HG02870 (cell line): ENCODE measurements around the gene ZNF567.
"Not testable (repeated sequence)": the region's sequence is repeated elsewhere in the genome, so short reads cannot be mapped to it uniquely, and the experiment has no call there.

ENCODE experiments used
- ATAC-seq: cut with Tn5 transposase; IDR thresholded peaks from one replicate; pipeline ENCODE4 v1.9.1; 2021; ENCODE audit warnings: mild to moderate bottlenecking, moderate library complexity; ENCODE audit not compliant: unreplicated experiment

ZNF567 gene

DNA sequence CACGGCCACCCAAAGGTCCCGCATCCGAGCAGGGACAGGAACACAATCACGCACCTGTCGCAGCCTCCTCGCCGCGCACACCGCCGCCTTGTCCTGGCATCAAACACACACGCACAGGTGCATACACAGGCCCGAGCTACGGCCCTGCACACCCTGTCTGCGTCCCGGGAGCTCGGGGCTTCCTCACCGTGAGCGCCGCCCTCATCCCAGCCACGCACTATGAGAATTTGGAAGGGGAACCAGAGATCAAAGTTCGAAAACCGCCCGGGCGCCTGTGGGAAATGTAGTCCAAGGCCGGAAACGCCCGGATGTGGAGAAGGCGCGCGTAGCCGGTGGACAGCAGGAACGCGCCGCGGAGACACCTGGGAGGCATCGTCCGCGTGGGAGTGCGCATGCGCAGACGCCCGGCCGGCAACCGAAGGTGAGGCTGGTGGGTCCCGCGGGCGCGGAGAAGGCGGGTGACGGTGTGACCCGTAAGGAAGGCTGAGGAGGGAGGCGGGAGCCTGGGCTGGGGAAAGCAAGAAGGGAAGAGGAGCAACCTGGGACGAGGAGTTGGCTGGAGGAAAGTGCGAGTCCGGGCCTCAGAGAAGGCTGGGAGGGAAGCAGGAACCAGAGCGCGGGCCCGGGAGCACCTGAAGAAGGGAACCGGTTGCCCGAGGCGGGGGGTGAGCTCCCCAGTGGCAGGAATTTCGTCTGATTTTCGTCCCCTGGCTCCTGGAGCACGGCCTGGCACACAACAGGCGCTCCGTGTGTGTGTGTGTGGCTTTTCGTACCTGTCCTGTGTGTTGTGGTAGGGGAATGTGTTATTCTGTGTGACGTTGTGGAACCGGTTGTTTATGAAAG, at the start of gene ZNF567:
Gene ZNF567 (plus strand): TSS at position 399 of the 843 bp plus-strand sequence. CDS start 7,256 bp downstream, outside the sequence.
- peak; percentile 92 for ATAC-seq

DNA sequence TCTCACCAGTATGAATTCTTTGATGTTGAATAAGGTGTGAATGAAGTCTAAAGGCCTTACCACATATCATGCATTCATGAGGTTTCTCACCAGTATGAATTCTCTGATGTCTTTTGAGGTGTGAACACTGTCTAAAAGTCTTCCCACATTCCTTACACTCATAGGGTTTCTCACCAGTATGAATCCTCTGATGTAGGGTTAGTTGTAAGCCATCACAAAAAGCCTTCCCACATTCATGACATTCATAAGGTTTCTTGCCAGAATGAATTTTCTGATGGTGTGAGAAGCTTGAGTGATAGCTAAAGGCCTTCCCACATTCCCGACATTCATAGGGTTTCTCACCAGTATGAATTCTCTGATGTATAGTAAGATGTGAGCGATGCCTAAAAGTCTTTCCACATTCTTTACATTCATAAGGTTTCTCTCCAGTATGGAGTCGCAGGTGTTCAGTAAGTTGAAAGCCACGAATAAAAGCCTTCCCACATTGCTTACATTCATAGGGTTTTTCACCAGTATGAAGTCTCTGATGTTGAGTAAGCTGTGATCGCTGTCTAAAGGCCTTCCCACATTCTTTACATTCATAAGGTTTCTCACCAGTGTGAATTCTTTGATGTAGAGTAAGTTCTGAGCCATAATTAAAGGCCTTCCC, 48.4 kb upstream of the ZNF567 start:
- ATAC-seq: no peak

DNA sequence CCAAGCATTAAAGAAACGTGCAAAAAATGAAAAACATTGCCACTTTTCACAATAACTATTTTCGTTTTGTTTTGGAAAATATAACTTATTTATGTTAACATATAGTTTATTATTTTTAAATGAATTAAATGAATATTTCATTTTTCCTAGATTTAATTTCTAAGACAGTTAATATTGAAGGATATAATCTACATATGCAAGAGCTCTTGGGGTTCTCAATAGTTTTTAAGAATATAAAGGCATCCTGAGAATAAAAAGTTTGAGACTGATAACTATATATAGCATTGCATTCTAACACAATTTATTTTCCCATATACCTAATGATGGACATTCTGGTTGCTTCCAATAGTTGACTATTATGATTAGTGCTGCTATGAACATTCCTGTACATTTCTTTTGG, 40.7 kb upstream of the ZNF567 start:
- no peak for ATAC-seq

DNA sequence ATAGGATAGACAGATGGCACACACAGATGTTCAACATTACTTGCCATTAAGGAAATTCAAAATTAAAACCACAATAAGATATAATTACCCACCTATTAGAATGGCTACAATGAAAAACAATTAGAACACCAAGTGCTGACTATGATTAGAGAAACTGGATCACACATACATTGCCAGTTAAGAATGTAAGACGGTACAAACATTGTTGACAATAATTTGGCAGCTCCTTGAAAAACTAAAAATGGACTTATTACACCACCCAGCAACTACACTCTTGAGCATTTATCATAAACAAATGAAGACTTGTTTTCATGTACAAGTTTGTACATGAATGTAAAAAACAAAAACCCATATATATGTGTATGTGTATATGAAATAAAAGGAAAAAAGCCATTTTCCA, 34.5 kb upstream of the ZNF567 start:
- no peak for ATAC-seq

DNA sequence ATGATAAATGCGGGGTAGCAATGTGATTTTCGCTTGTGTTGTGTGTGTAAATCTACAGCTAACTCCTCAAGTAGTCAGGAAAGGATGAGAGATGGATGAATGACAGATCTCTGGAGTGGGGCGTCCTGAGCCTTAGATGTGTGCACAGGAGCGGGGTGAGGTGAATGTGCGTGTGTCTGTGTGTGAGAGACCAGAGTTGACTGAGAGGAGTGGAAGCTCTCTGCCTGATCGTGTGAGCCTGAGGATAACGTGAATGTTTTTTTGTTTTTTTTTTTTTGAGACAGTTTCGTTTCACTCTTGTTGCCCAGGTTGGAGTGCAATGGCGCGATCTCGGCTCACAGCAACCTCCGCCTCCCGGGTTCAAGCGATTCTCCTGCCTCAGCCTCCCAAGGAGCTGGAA, 21.6 kb upstream of the ZNF567 start:
- no peak for ATAC-seq

DNA sequence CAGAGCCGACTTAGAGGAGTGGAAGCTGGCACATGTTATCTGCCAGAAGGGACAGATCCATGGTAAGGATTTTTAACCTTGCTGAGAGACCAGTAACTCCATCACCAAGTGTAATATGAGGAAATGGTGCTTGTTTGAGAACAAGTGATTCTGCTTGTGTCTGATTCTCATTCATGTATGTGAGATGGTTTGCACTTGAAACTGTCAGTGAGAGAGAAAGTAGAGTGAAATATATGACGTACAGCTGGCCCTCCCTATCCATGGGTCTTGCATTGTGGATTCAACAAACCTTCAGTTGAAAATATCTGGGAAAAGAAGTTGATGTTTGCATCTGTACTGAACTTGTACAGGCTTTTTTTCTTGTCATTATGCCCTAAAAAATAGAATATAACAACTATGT, 18.8 kb upstream of the ZNF567 start:
- ATAC-seq: no peak

DNA sequence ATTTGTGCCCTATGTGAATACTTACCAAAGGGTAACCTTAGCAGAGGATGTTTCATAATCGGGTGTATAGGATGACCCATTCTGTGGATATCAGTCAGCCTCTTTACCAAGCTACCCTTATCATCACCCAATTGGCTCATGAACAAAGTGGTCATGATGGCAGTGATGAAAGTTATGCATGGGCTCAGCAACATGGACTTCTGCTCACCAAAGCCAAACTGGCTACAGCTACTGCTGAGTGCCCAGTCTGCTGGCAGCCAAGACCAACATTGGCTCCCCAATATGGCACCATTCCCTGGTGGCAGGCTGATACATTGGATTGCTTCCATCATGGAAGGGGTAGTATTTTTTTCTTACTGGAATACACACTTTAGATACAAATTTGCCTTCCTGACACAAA, 15.0 kb upstream of the ZNF567 start:
- ATAC-seq: no peak

DNA sequence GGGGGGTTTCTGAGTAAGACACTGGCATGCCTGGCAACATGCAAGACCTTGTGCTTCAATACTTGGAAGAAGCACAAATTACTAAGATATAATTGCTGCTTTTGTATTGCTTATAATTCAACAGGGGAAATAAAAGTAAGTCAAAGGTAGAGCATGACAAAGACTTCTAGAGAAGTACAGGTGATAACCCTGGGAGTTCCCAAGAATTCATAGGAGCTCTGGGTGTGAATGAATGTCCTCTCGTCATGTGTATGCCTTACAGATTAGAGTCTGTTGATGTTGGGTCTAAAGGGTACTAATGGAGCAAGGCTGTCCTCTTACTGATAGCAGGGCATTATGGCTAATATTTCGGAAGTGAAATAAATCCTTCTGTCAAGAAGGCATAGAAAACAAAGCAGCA, 13.2 kb upstream of the ZNF567 start:
- ATAC-seq: no peak

DNA sequence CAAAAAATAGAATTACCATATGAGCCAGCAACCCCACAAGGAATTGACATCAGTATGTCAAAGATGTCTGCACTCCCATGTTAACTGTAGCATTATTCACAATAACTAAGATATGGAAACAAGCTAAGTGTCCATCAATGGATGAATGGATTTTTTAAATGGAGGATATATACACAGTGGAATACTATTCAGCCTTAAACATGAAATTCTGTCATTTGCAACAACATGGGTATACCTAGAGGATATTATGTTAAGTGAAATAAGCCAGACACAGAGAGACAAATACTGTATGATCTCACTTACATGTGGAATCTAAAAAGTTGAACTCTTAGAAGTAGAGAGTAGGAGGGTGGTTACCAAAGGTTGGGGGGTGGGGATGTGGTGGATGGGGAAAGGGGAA, 8.0 kb upstream of the ZNF567 start:
- no peak for ATAC-seq

DNA sequence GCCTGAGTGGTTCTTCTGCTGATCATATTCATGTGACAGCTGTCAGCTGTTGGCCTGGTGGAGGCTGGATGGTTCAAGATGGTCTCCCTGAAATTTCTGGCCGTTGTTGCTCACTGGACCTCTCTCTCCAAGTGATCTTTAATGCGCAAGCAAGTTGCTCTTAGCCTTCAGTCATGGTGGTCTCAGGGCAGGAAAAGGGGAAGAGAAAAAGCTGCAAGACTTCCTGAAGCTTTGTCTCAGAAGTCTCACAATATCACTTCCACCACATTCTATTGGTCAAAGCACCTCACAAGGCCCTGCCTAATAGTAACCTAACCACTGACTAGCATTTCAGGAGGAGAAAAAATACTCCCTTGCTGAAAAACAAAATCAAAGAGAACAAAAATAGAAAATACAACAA, 1.6 kb upstream of the ZNF567 start:
- ATAC-seq: no peak

DNA sequence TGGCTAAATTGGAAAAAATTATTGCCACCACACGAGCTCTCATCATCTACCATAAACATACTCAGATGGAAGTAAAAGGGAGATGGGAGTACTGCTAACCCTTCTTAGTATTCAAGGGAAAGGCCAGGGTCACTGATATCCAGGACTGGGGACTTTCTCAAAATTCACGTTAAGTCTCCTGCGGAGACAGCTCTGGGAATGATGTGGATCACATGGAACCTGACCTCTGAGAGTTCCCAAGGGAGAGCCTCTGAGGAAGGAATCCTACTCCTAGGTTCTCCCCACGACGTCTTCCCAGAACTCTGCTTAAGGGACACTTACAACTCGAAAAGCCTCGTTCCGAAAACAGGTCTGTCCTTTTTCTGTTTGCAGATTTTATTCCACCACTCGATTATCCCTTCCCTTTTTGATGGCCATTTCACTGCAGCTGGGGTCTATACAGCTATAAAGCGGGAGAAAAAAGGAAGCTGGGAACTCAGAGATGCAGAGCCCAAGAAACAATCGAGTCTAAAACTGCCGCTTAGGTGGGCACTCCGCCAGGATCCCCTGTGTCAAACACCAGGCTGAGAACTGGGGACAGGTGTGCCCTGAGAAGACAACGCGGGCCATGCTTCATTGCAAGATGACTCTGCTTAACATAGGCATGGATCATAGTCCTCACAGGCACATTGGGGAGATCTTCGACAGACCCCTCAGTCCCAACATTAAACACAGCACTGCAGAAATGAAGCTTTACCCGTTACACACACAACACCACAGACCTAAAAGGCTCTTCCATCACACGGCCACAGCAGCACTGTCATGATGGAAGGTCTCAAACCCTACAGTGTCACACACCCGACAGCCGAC, 823 bp upstream of the ZNF567 start:
- ATAC-seq: peak; percentile 5

DNA sequence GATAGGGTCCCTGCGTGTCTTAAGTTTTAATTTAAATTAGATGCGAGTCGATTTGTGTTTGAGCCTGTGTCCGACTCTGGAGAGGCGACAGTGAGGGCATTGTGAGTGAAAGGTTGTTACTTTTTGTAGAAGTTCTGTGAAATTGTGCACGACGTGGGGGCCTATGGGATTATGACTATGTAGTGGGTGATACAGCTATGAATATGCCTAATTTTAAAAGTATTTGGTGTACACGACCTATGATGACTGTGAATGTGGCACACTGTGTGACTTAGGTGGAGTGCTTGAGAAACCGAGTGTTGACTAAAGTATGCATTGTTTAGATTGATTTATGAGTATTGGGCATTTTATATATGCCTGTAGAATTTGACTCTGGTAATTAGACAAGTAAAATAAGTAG, 646 bp downstream of the ZNF567 start:
- ATAC-seq: no peak

DNA sequence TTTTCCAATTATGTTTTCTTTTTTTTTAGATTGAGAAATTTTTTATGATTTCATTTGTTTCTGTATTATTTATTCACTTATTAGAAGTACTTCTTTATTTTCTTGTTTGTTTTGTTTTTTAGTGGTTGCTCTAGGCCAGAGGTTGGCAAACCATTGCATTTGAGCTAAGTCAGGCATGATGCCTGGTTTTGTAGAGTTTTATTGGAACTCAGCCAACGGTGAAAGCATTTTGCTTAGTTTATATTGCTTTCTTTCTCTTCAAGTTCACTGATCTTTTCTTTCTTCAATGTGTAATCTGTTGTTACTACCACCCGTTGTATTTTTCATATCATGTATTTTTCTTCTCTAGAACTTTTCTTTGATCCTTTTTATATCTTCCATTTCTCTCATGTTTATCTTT, 19.7 kb downstream of the ZNF567 start:
- no peak for ATAC-seq

DNA sequence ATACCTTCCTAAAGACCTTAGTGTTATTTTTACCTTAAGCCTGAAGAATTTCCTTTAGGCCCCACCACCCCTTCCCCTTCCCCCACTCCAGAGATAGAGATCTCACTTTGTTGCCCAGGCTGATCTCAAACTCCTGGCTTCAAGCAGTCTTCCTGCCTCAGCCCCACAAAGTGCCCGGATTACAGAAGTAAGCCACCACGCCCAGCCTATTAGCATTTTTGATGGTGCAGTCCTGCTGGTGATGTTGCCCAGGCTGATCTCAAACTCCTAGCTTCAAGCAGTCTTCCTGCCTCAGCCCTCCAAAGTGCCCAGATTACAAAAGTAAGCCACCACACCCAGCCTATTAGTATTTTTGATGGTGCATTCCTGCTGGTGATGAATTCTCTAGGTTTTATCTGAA, 22.0 kb downstream of the ZNF567 start:
- ATAC-seq: no peak

DNA sequence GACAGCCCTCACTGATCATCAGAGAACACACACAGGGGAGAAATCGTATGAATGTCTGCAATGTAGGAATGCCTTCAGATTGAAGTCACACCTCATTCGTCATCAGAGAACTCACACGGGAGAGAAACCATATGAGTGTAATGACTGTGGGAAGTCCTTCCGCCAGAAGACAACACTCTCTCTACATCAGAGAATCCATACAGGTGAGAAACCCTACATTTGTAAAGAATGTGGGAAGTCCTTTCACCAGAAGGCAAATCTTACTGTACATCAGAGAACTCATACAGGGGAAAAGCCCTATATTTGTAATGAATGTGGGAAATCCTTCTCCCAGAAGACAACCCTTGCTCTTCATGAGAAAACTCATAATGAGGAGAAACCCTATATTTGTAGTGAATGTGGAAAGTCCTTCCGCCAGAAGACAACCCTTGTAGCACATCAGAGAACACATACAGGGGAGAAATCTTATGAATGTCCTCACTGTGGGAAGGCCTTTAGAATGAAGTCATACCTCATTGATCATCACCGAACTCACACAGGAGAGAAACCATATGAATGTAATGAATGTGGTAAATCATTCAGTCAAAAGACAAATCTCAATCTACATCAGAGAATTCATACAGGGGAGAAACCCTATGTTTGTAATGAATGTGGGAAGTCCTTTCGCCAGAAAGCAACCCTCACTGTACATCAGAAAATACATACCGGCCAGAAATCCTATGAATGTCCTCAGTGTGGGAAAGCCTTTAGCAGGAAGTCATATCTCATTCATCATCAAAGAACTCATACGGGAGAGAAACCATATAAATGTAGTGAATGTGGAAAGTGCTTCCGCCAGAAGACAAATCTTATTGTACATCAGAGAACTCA, 32.5 kb downstream of the ZNF567 start:
- ATAC-seq: no peak

DNA sequence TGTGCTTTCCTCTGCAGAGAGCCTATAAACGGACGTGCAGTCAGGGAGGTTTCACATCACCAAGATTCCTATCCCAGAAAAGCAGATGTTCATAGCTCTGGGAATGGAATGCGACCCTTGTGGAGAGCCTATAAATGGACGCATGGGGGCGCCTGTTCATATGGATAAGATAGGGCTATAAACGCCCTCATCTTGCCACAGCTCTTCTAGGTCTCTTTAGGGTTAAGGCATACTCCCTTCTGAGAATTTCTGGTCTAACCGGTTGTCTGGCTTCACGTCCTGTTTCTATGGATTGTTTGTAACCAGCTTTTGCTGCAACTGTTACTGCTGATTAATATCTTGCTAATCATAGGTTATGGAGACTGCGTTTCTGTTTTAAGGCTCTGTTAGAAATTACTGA, 48.8 kb downstream of the ZNF567 start:
- not testable (repeated sequence) for ATAC-seq

DNA sequence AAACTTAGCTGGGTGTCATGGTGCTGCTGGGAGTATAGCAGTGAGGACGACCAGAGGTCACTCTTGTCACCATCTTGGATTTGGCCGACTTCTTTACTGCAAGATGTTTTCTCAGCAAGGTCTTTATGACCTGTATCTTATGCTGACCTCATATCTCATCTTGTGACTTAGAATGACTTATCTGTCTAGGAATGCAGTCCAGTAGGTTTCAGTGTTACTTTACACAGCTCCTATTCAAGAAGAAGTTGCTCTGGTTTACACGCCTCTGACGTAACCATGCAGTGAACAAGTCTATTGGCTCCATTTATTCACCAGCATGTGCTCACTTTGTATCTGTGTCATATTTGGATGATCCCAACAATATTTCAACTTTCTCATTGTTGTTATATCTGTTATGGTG, 58.5 kb downstream of the ZNF567 start:
- no peak for ATAC-seq

DNA sequence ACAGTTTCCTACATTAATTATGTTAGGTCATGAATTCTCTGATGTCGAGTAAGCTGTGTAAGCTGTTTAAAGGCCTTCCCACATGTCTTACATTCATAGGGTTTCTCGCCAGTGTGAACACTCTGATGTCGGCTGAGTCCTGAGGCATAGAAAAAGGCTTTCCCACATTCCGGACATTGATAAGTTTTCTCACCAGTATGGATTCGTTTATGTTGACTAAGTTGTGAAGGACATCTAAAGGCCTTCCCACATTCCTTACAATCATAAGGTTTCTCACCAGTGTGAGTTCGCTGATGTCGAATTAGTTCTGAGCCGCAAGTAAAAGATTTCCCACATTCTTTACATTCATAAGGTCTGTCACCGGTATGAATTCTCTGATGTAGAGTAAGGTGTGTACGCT, 60.3 kb downstream of the ZNF567 start:
- no peak for ATAC-seq

DNA sequence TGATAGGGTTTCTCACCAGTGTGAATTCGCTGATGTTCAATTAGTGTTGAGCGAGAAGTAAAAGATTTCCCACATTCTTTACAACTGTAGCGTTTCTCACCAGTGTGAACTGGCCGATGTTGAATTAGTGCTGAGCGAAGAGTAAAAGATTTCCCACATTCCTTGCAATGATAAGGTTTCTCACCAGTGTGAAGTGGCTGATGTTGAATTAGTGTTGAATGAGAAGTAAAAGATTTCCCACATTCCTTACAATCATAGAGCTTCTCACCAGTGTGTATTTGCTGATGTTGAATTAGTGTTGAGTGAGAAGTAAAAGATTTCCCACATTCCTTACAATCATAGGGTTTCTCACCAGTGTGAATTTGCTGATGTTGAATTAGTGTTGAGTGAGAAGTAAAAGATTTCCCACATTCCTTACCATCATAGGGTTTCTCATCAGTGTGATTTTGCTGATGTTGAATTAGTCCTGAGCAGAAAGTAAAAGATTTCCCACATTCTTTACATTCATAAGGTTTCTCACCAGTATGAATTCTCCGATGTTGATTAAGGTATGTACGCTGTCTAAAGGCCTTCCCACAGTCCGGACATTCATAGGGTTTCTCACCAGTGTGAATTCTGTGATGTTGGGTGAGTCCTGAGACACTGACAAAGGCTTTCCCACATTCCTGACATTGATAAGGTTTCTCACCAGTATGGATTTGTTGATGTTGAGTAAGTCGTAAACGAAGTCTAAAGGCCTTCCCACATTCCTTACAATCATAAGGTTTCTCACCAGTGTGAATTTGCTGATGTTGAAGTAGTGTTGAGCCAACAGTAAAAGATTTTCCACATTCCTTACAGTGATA, 61.2 kb downstream of the ZNF567 start:
- no peak for ATAC-seq

DNA sequence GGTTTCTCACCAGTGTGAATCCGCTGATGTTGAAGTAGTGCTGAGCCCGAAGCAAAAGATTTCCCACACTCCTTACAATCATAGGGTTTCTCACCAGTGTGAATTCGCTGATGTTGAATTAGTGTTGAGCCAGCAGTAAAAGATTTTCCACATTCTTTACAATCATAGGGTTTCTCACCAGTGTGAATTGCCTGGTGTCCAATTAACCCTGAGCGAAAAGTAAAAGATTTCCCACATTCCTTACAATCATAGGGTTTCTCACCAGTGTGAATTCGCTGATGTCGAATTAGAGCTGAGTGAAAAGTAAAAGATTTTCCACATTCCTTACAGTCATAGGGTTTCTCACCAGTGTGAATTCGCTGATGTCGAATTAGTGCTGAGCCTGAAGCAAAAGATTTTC, 62.2 kb downstream of the ZNF567 start:
- ATAC-seq: not testable (repeated sequence)
